H9 (cell line): ENCODE results near the gene ECSIT. TPM values are rescaled to one million over a fixed set of nuclear protein-coding genes. Genes with fewer than 3 reads are reported as not detected.

Experiments used
- DNase-seq: peaks from one replicate; pipeline ENCODE4 v3.0.0-alpha.2; 2017
- H2AFZ ChIP-seq: one replicate; pipeline ENCODE4 v1.6.1; 2013; ENCODE audit warnings: mild to moderate bottlenecking, low read length, control low read depth, moderate library complexity
- H2AK5ac ChIP-seq: 2 replicates; pipeline ENCODE4 v1.6.1; 2013; ENCODE audit warnings: low read length, control low read depth, mixed read lengths; ENCODE audit not compliant: insufficient read length
- H2BK120ac ChIP-seq: one replicate; pipeline ENCODE4 v1.6.1; 2013; ENCODE audit warnings: low read depth, mild to moderate bottlenecking, low read length, control low read depth, inconsistent platforms; ENCODE audit not compliant: poor library complexity, severe bottlenecking
- H2BK12ac ChIP-seq: 2 replicates; pipeline ENCODE4 v1.6.1; 2013; ENCODE audit warnings: low read length, control low read depth, mixed read lengths, low read depth; ENCODE audit not compliant: insufficient read length
- H2BK15ac ChIP-seq: 2 replicates; pipeline ENCODE4 v1.6.1; 2013; ENCODE audit warnings: low read depth, low read length, control low read depth
- H2BK20ac ChIP-seq: one replicate; pipeline ENCODE4 v1.6.1; 2013; ENCODE audit warnings: low read depth, mild to moderate bottlenecking, low read length, control low read depth, inconsistent platforms; ENCODE audit not compliant: poor library complexity, severe bottlenecking
- H2BK5ac ChIP-seq: 2 replicates; pipeline ENCODE4 v1.6.1; 2013; ENCODE audit warnings: low read length, control low read depth, mixed read lengths; ENCODE audit not compliant: insufficient read length
- H3K14ac ChIP-seq: 2 replicates; pipeline ENCODE4 v1.6.1; 2013; ENCODE audit warnings: low read length, control low read depth; ENCODE audit not compliant: insufficient read depth
- H3K18ac ChIP-seq: 2 replicates; pipeline ENCODE4 v1.6.1; 2013; ENCODE audit warnings: low read depth, mild to moderate bottlenecking, mixed read lengths, low read length, control low read depth; ENCODE audit not compliant: insufficient read length
- H3K23ac ChIP-seq: 2 replicates; pipeline ENCODE4 v1.6.1; 2013; ENCODE audit warnings: low read length, control low read depth, mixed read lengths, low read depth; ENCODE audit not compliant: insufficient read length
- H3K23me2 ChIP-seq: 2 replicates; pipeline ENCODE4 v1.6.1; 2013; ENCODE audit warnings: low read depth, mild to moderate bottlenecking, mixed read lengths, low read length, control low read depth; ENCODE audit not compliant: insufficient read length, poor library complexity, severe bottlenecking
- H3K27ac ChIP-seq: 2 replicates; pipeline ENCODE4 v1.5.1; 2013; ENCODE audit warnings: low read length, control low read depth, mixed read lengths, low read depth; ENCODE audit not compliant: insufficient read length
- H3K27me3 ChIP-seq: 2 replicates; pipeline ENCODE4 v1.6.1; 2013; ENCODE audit warnings: low read length, control low read depth, inconsistent platforms; ENCODE audit not compliant: insufficient read depth
- H3K4ac ChIP-seq: 2 replicates; pipeline ENCODE4 v1.6.1; 2013; ENCODE audit warnings: low read depth, mild to moderate bottlenecking, control low read depth, inconsistent platforms, low read length, moderate library complexity
- H3K4me1 ChIP-seq: 2 replicates; pipeline ENCODE4 v1.6.1; 2013; ENCODE audit warnings: low read length, control low read depth, inconsistent platforms; ENCODE audit not compliant: insufficient read depth
- H3K4me2 ChIP-seq: 2 replicates; pipeline ENCODE4 v1.6.1; 2013; ENCODE audit warnings: low read length, control low read depth, mixed read lengths; ENCODE audit not compliant: insufficient read length, insufficient read depth
- H3K56ac ChIP-seq: 2 replicates; pipeline ENCODE4 v1.6.1; 2013; ENCODE audit warnings: low read depth, mild to moderate bottlenecking, mixed read lengths, low read length, control low read depth; ENCODE audit not compliant: insufficient read length
- H3K79me1 ChIP-seq: 2 replicates; pipeline ENCODE4 v1.6.1; 2013; ENCODE audit warnings: low read depth, mild to moderate bottlenecking, moderate library complexity, low read length, control low read depth, inconsistent platforms; ENCODE audit not compliant: insufficient read depth, poor library complexity, severe bottlenecking
- H3K79me2 ChIP-seq: 2 replicates; pipeline ENCODE4 v1.6.1; 2013; ENCODE audit warnings: low read length, control low read depth, inconsistent platforms; ENCODE audit not compliant: insufficient read depth
- H3K9ac ChIP-seq: 2 replicates; pipeline ENCODE4 v1.6.1; 2013; ENCODE audit warnings: low read length, control low read depth, mixed read lengths; ENCODE audit not compliant: insufficient read length; ENCODE audit errors: extremely low read depth
- H3K9me3 ChIP-seq: one replicate; pipeline ENCODE4 v1.6.1; 2013; ENCODE audit warnings: low read depth, low read length, inconsistent platforms; ENCODE audit not compliant: control insufficient read depth
- H3T11ph ChIP-seq: one replicate; pipeline ENCODE4 v1.6.1; 2013; ENCODE audit warnings: mild to moderate bottlenecking, low read length, control low read depth, inconsistent platforms
- H4K20me1 ChIP-seq: one replicate; pipeline ENCODE4 v1.6.1; 2013; ENCODE audit not compliant: control insufficient read depth, insufficient read length, insufficient read depth
- H4K5ac ChIP-seq: 2 replicates; pipeline ENCODE4 v1.6.1; 2013; ENCODE audit warnings: low read depth, mild to moderate bottlenecking, mixed read lengths, low read length, control low read depth; ENCODE audit not compliant: insufficient read length
- H4K8ac ChIP-seq: replicated peaks from 2 replicates; pipeline ENCODE4 v1.6.1; 2013; ENCODE audit warnings: low read length, control low read depth, mixed read lengths, low read depth; ENCODE audit not compliant: insufficient read length
- H4K91ac ChIP-seq: 2 replicates; pipeline ENCODE4 v1.6.1; 2013; ENCODE audit warnings: low read depth, mild to moderate bottlenecking, moderate library complexity, mixed read lengths, low read length, control low read depth; ENCODE audit not compliant: insufficient read length
- H3K27ac Mint-ChIP-seq, 3 experiments: 2 replicates in 2 of 3; 3 replicates in 1 of 3; pipeline ENCODE4 v1.8.0; 2020 to 2021; ENCODE audit warnings: mixed read lengths in 3 of 3, mild to moderate bottlenecking in 1 of 3, moderate library complexity in 1 of 3
- H3K27me3 Mint-ChIP-seq: 2 replicates; pipeline ENCODE4 v1.8.0; 2021; ENCODE audit warnings: low read depth, mild to moderate bottlenecking, moderate library complexity, mixed read lengths
- H3K36me3 Mint-ChIP-seq, 3 experiments: 2 replicates in 2 of 3; 3 replicates in 1 of 3; pipeline ENCODE4 v1.8.0; 2020 to 2021; ENCODE audit warnings: low read depth in 3 of 3, mixed read lengths in 3 of 3; ENCODE audit not compliant: insufficient read depth in 1 of 3
- H3K4me1 Mint-ChIP-seq, 2 experiments: 2 replicates each; pipeline ENCODE4 v1.8.0; 2020; ENCODE audit warnings: mixed read lengths in 2 of 2
- H3K4me3 Mint-ChIP-seq, 2 experiments: 2 replicates in 1 of 2; 3 replicates in 1 of 2; pipeline ENCODE4 v1.8.0; 2020 to 2021; ENCODE audit warnings: mild to moderate bottlenecking in 2 of 2, mixed read lengths in 2 of 2, moderate library complexity in 1 of 2
- H3K9me3 Mint-ChIP-seq, 2 experiments: 2 replicates in 1 of 2; 3 replicates in 1 of 2; pipeline ENCODE4 v1.8.0; 2020; ENCODE audit warnings: mild to moderate bottlenecking in 2 of 2, mixed read lengths in 2 of 2, moderate library complexity in 1 of 2
- WGBS: extraction: QIAGEN DNeasy Blood & Tissue Kit; methylation state at CpG from one replicate; pipeline ENCODE4 v1.1.7; 2013; ENCODE audit warnings: missing lambda C conversion rate, low lambda C conversion rate, mixed read lengths; ENCODE audit not compliant: insufficient read length; ENCODE audit errors: extremely low coverage; 5-methylcytosine and 5-hydroxymethylcytosine counted together
- total RNA-seq: library from RNA; stranded (reverse); gene quantifications from 2 replicates; pipeline ENCODE4 v1.2.1, GENCODE V29; 2021
- TF ChIP-seq, protein P1 (sequence below): fragments of 200-600 bp; sonication (generic); conservative IDR thresholded peaks from 3 replicates; pipeline ENCODE4 v1.8.0; 2021; ENCODE audit warnings: antibody characterized with exemption, mild to moderate bottlenecking

The ECSIT gene
- total RNA-seq, 1 experiment from 2014 or later = 42.4 TPM

DNA sequence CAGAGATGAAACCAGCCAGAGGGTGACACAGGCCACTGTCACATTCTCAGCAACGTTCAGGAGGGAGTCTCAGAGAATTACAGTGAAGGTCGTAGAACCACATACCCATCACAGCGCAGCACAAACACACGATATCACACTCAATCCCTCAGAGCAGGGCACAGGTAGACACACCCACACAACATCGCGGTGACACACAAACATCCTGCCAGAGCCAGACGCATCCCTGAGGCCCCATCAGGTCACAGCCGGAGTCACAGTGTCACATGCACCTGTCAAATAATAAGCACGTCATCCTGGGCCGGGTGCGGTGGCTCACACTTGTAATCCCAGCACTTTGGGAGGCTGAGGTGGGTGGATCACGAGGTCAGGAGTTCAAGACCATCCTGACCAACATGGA, 65.5 kb downstream of the ECSIT start:
- Histone ChIP-seq H4K20me1 (no peaks in the 10 kb centered on the region), H2BK20ac (no peak overlapping the region), H2BK12ac (no peak overlapping the region), H3K4ac (no peak overlapping the region), H3K4me2 (no peak overlapping the region), H2AK5ac (no peak overlapping the region), H4K91ac (no peak overlapping the region), H3K79me1 (no peaks in the 10 kb centered on the region), H3K23me2 (no peaks in the 10 kb centered on the region), H2BK15ac (0 out of 2 replicates have a peak overlapping the region, but pooled peaks have one; percentile 34), H3K4me1 (peaks cover 9% of the 10 kb centered on the region; the same call in 1 of the 2 replicates), H3K9ac (no peak overlapping the region), H2BK5ac (no peak overlapping the region), H2BK120ac (no peak overlapping the region), H3K23ac (no peak overlapping the region), H3K18ac (no peak overlapping the region), H3K14ac (no peak overlapping the region; the same call in 1 of the 2 replicates), H3K79me2 (no peaks in the 10 kb centered on the region), H4K8ac (no peak overlapping the region), H2AFZ (no peak overlapping the region), H3K27me3 (no peaks in the 10 kb centered on the region), H3K27ac (no peak overlapping the region), H4K5ac (no peak overlapping the region), H3T11ph (no peak overlapping the region), H3K56ac (no peak overlapping the region), H3K9me3 (no peaks in the 10 kb centered on the region)
- peaks cover 4% of the 10 kb centered on the region; the same call in 1 of the 2 replicates for H3K27me3 Mint-ChIP-seq
- peaks cover 7 to 11% of the 10 kb centered on the region in 2 experiments for H3K4me1 Mint-ChIP-seq
- no peak overlapping the region for H3K4me3 Mint-ChIP-seq
- peak overlapping the region in 2 of 3 experiments; percentile 14 to 17; a peak in 2 of 7 replicates for H3K27ac Mint-ChIP-seq
- WGBS = no CpG with 5 or more reads among the region's 12 CpGs
- no peaks in the 10 kb centered on the region for H3K36me3 Mint-ChIP-seq
- DNase-seq = no peak
- no peaks in the 10 kb centered on the region; a peak in 1 of 5 replicates for H3K9me3 Mint-ChIP-seq
- TF ChIP-seq, protein P1, sequence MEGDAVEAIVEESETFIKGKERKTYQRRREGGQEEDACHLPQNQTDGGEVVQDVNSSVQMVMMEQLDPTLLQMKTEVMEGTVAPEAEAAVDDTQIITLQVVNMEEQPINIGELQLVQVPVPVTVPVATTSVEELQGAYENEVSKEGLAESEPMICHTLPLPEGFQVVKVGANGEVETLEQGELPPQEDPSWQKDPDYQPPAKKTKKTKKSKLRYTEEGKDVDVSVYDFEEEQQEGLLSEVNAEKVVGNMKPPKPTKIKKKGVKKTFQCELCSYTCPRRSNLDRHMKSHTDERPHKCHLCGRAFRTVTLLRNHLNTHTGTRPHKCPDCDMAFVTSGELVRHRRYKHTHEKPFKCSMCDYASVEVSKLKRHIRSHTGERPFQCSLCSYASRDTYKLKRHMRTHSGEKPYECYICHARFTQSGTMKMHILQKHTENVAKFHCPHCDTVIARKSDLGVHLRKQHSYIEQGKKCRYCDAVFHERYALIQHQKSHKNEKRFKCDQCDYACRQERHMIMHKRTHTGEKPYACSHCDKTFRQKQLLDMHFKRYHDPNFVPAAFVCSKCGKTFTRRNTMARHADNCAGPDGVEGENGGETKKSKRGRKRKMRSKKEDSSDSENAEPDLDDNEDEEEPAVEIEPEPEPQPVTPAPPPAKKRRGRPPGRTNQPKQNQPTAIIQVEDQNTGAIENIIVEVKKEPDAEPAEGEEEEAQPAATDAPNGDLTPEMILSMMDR = no peak
